ENCODE measurements around the gene PADI3.

DNA sequence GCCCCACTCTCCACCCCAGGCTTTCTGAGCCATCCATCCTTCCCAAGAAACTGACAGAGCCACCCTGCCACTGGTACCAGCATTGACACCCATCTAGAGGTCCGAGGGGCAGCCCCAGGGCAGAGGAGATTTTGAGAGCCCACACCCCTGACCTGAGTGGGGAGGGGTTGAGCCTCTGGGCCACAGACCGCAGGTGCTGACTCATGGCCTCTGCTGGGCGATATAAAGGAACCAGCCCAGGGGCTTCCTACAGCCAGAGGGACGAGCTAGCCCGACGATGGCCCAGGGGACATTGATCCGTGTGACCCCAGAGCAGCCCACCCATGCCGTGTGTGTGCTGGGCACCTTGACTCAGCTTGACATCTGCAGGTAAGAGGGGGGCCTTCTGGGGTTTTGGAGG lies 59.0 kb downstream of the PADI3 start, which contains the start of gene PADI4:
- TF ChIP-seq, protein P1, sequence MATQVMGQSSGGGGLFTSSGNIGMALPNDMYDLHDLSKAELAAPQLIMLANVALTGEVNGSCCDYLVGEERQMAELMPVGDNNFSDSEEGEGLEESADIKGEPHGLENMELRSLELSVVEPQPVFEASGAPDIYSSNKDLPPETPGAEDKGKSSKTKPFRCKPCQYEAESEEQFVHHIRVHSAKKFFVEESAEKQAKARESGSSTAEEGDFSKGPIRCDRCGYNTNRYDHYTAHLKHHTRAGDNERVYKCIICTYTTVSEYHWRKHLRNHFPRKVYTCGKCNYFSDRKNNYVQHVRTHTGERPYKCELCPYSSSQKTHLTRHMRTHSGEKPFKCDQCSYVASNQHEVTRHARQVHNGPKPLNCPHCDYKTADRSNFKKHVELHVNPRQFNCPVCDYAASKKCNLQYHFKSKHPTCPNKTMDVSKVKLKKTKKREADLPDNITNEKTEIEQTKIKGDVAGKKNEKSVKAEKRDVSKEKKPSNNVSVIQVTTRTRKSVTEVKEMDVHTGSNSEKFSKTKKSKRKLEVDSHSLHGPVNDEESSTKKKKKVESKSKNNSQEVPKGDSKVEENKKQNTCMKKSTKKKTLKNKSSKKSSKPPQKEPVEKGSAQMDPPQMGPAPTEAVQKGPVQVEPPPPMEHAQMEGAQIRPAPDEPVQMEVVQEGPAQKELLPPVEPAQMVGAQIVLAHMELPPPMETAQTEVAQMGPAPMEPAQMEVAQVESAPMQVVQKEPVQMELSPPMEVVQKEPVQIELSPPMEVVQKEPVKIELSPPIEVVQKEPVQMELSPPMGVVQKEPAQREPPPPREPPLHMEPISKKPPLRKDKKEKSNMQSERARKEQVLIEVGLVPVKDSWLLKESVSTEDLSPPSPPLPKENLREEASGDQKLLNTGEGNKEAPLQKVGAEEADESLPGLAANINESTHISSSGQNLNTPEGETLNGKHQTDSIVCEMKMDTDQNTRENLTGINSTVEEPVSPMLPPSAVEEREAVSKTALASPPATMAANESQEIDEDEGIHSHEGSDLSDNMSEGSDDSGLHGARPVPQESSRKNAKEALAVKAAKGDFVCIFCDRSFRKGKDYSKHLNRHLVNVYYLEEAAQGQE (IDR thresholded peaks at IDR 0.05; ENCODE audit: insufficient read depth in 1 of 2, low read depth in 2 of 2, low read length in 2 of 2) = no peak
- no peak for TF ChIP-seq FOXP2 (optimal IDR thresholded peaks at IDR 0.05; ENCODE audit: borderline replicate concordance, extremely low read depth, extremely low read length, insufficient read depth)
- TF ChIP-seq TAF1 (IDR thresholded peaks at IDR 0.05; ENCODE audit: borderline replicate concordance, insufficient read depth, low read length) = no peak
- TF ChIP-seq POLR2AphosphoS5 (IDR thresholded peaks at IDR 0.05; ENCODE audit: low read depth, low read length) = no peak
- no peak for TF ChIP-seq SIN3A (IDR thresholded peaks at IDR 0.05; ENCODE audit: borderline replicate concordance, insufficient read depth, low read length)

All from PFSK-1 (cell line).